Sigmoid colon (tissue), 7 donors: ENCODE results near the gene RNF149. TPM values are rescaled to one million over a fixed set of nuclear protein-coding genes. Genes with fewer than 3 reads are reported as not detected.

Source experiments
- DNase-seq: peaks from one replicate; pipeline ENCODE4 v3.0.0-alpha.2; 2019
- H3K27ac ChIP-seq, 4 donors: fragments of 200-600 bp; sonication (generic); one replicate each; pipeline ENCODE4 v1.5.1; 2016 to 2019; ENCODE audit warnings: mild to moderate bottlenecking in 1 of 4
- H3K27me3 ChIP-seq, 3 donors: fragments of 200-600 bp; sonication (generic); one replicate each; pipeline ENCODE4 v1.5.1; 2019; ENCODE audit warnings: mild to moderate bottlenecking in 1 of 3
- H3K36me3 ChIP-seq, 4 donors: fragments of 200-600 bp; sonication (generic); one replicate each; pipeline ENCODE4 v1.5.1; 2016 to 2019
- H3K4me1 ChIP-seq, 4 donors: fragments of 200-600 bp; sonication (generic); one replicate each; pipeline ENCODE4 v1.5.1; 2017 to 2019
- H3K4me3 ChIP-seq, 4 donors: fragments of 200-600 bp; sonication (generic); one replicate each; pipeline ENCODE4 v1.5.1; 2017 to 2019; ENCODE audit warnings: mild to moderate bottlenecking in 2 of 4, moderate library complexity in 1 of 4
- H3K9me3 ChIP-seq, 4 donors: fragments of 200-600 bp in 3 of 4; sonication (generic) in 3 of 4; one replicate each; pipeline versions ENCODE4 v1.5.1 to v1.6.1; 2013 to 2019
- CTCF ChIP-seq, 4 experiments: fragments of 450-650 bp in 3 of 4; fragments of 200-600 bp in 1 of 4; IDR thresholded peaks; one replicate each; pipeline ENCODE4 v1.5.1; 2016 to 2019; ENCODE audit warnings: antibody characterized with exemption in 4 of 4, mild to moderate bottlenecking in 3 of 4, moderate library complexity in 2 of 4
- EP300 ChIP-seq, 4 donors: sonication (generic); formaldehyde crosslinking; IDR thresholded peaks; one replicate each; pipeline ENCODE4 v1.6.1; 2017; ENCODE audit warnings: antibody characterized with exemption in 4 of 4
- POLR2A ChIP-seq, 2 donors: fragments of 450-650 bp; IDR thresholded peaks; one replicate each; pipeline ENCODE4 v1.6.1; 2016; ENCODE audit warnings: antibody characterized with exemption in 2 of 2, mild to moderate bottlenecking in 2 of 2, moderate library complexity in 2 of 2
- POLR2AphosphoS5 ChIP-seq, 4 donors: sonication (generic); formaldehyde crosslinking; IDR thresholded peaks; one replicate each; pipeline ENCODE4 v1.6.1; 2017; ENCODE audit warnings: antibody characterized with exemption in 4 of 4
- WGBS, 2 donors: extraction: QIAGEN DNeasy Blood & Tissue Kit; methylation state at CpG; one replicate each; pipeline ENCODE4 v1.1.7; 2013; 5-methylcytosine and 5-hydroxymethylcytosine counted together
- intact Hi-C: fragments of 100-400 bp; cut with DNase I; formaldehyde crosslinking; loops from one replicate; pipeline ENCODE4 v1.15.1; 2023
- polyA plus RNA-seq, 3 donors: library from polyadenylated mRNA; stranded (reverse); fragments of 200-250 nt; gene quantifications; one replicate each; pipeline ENCODE4 v1.2.3, GENCODE V29; 2013
- total RNA-seq, 4 donors: library from RNA; depleted of rRNA; stranded (reverse); fragments of >200 nt; gene quantifications; one replicate each; pipeline ENCODE4 v1.1.0, GENCODE V29; 2016
- donor health status: healthy with polysubstance abuse.
- donor health status: Bipolar disorder and iron deficiency.
- donor health status: healthy.

Gene RNF149
- total and polyA plus RNA-seq, 7 donors: 11.4 to 65.4 (median 40.0) TPM

- no peaks in the 10 kb centered on the region for H3K27me3 ChIP-seq
- intact Hi-C loops: no loop called here
- peaks cover 0 to 41% (median 0%) of the 10 kb centered on the region in 4 donors for H3K36me3 ChIP-seq
- H3K9me3 ChIP-seq: no peaks in the 10 kb centered on the region
- no peak overlapping the region for H3K27ac ChIP-seq
- no peak for DNase-seq
- TF ChIP-seq POLR2A (IDR thresholded peaks at IDR 0.05) (no peak), EP300 (IDR thresholded peaks at IDR 0.05) (no peak), CTCF (IDR thresholded peaks at IDR 0.05) (no peak), POLR2AphosphoS5 (IDR thresholded peaks at IDR 0.05) (no peak)
- H3K4me1 ChIP-seq: peaks cover 0 to 40% (median 19%) of the 10 kb centered on the region in 4 donors
- 92 to 94% methylated on average over 5 of the region's 5 CpGs for WGBS, 2 donors
- no peak overlapping the region for H3K4me3 ChIP-seq
Measured at GRCh38 chr2:101296371-101296770, 12.1 kb downstream of the RNF149 start.

- peaks cover 0 to 35% (median 17%) of the 10 kb centered on the region in 4 donors for H3K4me1 ChIP-seq
- intact Hi-C loops: no loop called here
- no peak overlapping the region for H3K27ac ChIP-seq
- no peak for DNase-seq
- H3K4me3 ChIP-seq: no peak overlapping the region
- no peak for TF ChIP-seq POLR2AphosphoS5 (IDR thresholded peaks at IDR 0.05)
- H3K27me3 ChIP-seq: no peaks in the 10 kb centered on the region
- H3K9me3 ChIP-seq: no peaks in the 10 kb centered on the region
- H3K36me3 ChIP-seq: peaks cover 0 to 41% (median 0%) of the 10 kb centered on the region in 4 donors
- 86 to 90% methylated on average over 2 of the region's 2 CpGs for WGBS, 2 donors
Measured at GRCh38 chr2:101295895-101296294, 12.6 kb downstream of the RNF149 start.

GRCh38 chr2:101294861-101295260 is 13.6 kb downstream of the RNF149 start:
- Histone ChIP-seq H3K9me3 (no peaks in the 10 kb centered on the region), H3K27ac (no peak overlapping the region), H3K4me1 (peaks cover 0 to 25% (median 11%) of the 10 kb centered on the region in 4 donors), H3K27me3 (no peaks in the 10 kb centered on the region), H3K36me3 (peaks cover 0 to 44% (median 0%) of the 10 kb centered on the region in 4 donors), H3K4me3 (no peak overlapping the region)
- 86 to 97% methylated on average over 6 of the region's 6 CpGs for WGBS, 2 donors
- intact Hi-C loops: no loop called here
- no peak for DNase-seq
- TF ChIP-seq POLR2AphosphoS5 (IDR thresholded peaks at IDR 0.05): no peak

GRCh38 chr2:101293544-101293943 is 15.0 kb downstream of the RNF149 start:
- intact Hi-C loops: no loop called here
- no peaks in the 10 kb centered on the region for H3K27me3 ChIP-seq
- H3K36me3 ChIP-seq: peaks cover 0 to 50% (median 0%) of the 10 kb centered on the region in 4 donors

GRCh38 chr2:101291973-101292372 is 16.5 kb downstream of the RNF149 start:
- Histone ChIP-seq H3K4me3 (no peak overlapping the region), H3K9me3 (no peaks in the 10 kb centered on the region), H3K27ac (no peak overlapping the region), H3K36me3 (peaks cover under 1 to 66% (median 13%) of the 10 kb centered on the region in 4 donors), H3K27me3 (no peaks in the 10 kb centered on the region), H3K4me1 (peaks cover 0 to 10% (median 3%) of the 10 kb centered on the region in 4 donors)
- intact Hi-C loops: no loop called here
- WGBS, 2 donors: 93 to 96% methylated on average over 3 of the region's 3 CpGs
- no peak for TF ChIP-seq POLR2A (IDR thresholded peaks at IDR 0.05)
- no peak for DNase-seq

More at GRCh38 chr2:101293544-101293943, 15.0 kb downstream of the RNF149 start:
- Histone ChIP-seq H3K4me1 (peaks cover 0 to 17% (median 8%) of the 10 kb centered on the region in 4 donors), H3K9me3 (no peaks in the 10 kb centered on the region), H3K27ac (no peak overlapping the region), H3K4me3 (no peak overlapping the region)
- 94 to 95% methylated on average over 2 of the region's 2 CpGs for WGBS, 2 donors
- DNase-seq: no peak
- TF ChIP-seq EP300 (IDR thresholded peaks at IDR 0.05): no peak
- TF ChIP-seq CTCF (IDR thresholded peaks at IDR 0.05): no peak
- no peak for TF ChIP-seq POLR2A (IDR thresholded peaks at IDR 0.05)
- TF ChIP-seq POLR2AphosphoS5 (IDR thresholded peaks at IDR 0.05): no peak

GRCh38 chr2:101290711-101291110 is 17.8 kb downstream of the RNF149 start:
- TF ChIP-seq POLR2A (IDR thresholded peaks at IDR 0.05) (no peak), EP300 (IDR thresholded peaks at IDR 0.05) (no peak), POLR2AphosphoS5 (IDR thresholded peaks at IDR 0.05) (no peak), CTCF (IDR thresholded peaks at IDR 0.05) (no peak)
- H3K4me1 ChIP-seq: peaks cover 0 to 5% (median under 1%) of the 10 kb centered on the region in 4 donors
- no peak overlapping the region for H3K27ac ChIP-seq
- intact Hi-C loops: no loop called here
- no peaks in the 10 kb centered on the region for H3K27me3 ChIP-seq
- H3K9me3 ChIP-seq: no peaks in the 10 kb centered on the region
- no peak overlapping the region for H3K4me3 ChIP-seq
- peaks cover 6 to 78% (median 22%) of the 10 kb centered on the region in 4 donors for H3K36me3 ChIP-seq
- no peak for DNase-seq
